ENCODE data around the gene SLAMF6.
"Not testable (repeated sequence)": the region's sequence is repeated elsewhere in the genome, so short reads cannot be mapped to it uniquely, and the experiment has no call there.

DNA sequence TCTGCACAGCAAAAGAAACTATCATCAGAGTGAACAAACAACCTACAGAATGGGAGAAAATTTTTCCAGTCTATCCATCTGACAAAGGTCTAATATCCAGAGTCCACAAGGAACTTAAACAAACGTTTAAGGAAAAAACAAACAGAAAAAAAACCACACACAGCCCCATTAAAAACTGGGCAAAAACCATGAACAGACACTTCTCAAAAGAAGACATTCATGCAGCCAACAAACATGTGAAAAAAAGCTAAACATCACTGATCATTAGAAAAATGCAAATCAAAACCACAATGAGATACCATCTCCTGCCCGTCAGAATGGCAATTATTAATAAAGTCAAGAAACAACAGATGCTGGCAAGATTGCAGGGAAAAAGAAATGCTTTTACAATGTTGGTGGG is 39.7 kb upstream of the SLAMF6 start:
- TF ChIP-seq, protein P1, sequence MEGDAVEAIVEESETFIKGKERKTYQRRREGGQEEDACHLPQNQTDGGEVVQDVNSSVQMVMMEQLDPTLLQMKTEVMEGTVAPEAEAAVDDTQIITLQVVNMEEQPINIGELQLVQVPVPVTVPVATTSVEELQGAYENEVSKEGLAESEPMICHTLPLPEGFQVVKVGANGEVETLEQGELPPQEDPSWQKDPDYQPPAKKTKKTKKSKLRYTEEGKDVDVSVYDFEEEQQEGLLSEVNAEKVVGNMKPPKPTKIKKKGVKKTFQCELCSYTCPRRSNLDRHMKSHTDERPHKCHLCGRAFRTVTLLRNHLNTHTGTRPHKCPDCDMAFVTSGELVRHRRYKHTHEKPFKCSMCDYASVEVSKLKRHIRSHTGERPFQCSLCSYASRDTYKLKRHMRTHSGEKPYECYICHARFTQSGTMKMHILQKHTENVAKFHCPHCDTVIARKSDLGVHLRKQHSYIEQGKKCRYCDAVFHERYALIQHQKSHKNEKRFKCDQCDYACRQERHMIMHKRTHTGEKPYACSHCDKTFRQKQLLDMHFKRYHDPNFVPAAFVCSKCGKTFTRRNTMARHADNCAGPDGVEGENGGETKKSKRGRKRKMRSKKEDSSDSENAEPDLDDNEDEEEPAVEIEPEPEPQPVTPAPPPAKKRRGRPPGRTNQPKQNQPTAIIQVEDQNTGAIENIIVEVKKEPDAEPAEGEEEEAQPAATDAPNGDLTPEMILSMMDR (conservative IDR thresholded peaks at IDR 0.05; ENCODE audit: low read depth, low read length), result not testable (repeated sequence)
- not testable (repeated sequence) for TF ChIP-seq EZH2 (IDR thresholded peaks at IDR 0.05; ENCODE audit: borderline replicate concordance, low read depth, low read length, poor library complexity, severe bottlenecking)
